K562 (cell line): Measurements from ENCODE around the gene PDE4D. TPM values are rescaled to one million over a fixed set of nuclear protein-coding genes. Genes with fewer than 3 reads are reported as not detected.

ENCODE experiments used
- ATAC-seq: fragments of 200-7000 bp; cut with Tn5 transposase; 3 replicates; pipeline ENCODE4 v1.9.1; 2020; ENCODE audit warnings: moderate library complexity
- BruUV-seq: library from RNA; stranded (reverse); fragments of 400-500 nt; replicated peaks from 2 replicates; lab custom pipeline; 2021; lab: Mats Ljungman, UMichigan
- CTCF ChIA-PET: fragments of 300-600 bp; formaldehyde crosslinking; extraction: SDS; loops from one replicate; lab custom pipeline; 2021; ENCODE audit warnings: low intra/inter-chr PET ratio; lab: Yijun Ruan, JAX
- POLR2A ChIA-PET: fragments of 300-600, 350-650 bp; sonication (Branson Sonifier 250); formaldehyde crosslinking; extraction: SDS; loops from one replicate; lab custom pipeline; 2021; ENCODE audit warnings: antibody characterized with exemption, inconsistent platforms; lab: Yijun Ruan, JAX
- DNase-seq, 4 experiments: peaks; one replicate each; pipeline versions ENCODE4 v3.0.0 to v3.0.0-alpha.2; 2011 to 2018; ENCODE audit warnings: low spot score in 3 of 4, mixed read lengths in 3 of 4; ENCODE audit errors: extremely low read depth in 1 of 4
- FAIRE-seq: peaks from 2 replicates; lab custom pipeline; 2011; peaks lifted over from hg19 to GRCh38; lab: Jason Lieb, UNC
- H2AFZ ChIP-seq: 2 replicates; pipeline ENCODE4 v1.6.0; 2011; ENCODE audit warnings: low read depth, low read length, control low read depth, inconsistent platforms
- H3K27ac ChIP-seq: fragments of 200-600 bp; 3 replicates; pipeline ENCODE4 v1.8.0; 2011; ENCODE audit warnings: low read depth, mild to moderate bottlenecking, control low read depth, inconsistent platforms, low read length, moderate library complexity, mixed read lengths; ENCODE audit errors: extremely low read depth
- H3K27me3 ChIP-seq, 2 experiments: fragments of 300-600 bp in 1 of 2; 2 replicates in 1 of 2; 3 replicates in 1 of 2; pipeline versions ENCODE4 v1.6.0 to v1.8.0; 2011; ENCODE audit warnings: inconsistent platforms in 2 of 2, low read length in 2 of 2, mild to moderate bottlenecking in 1 of 2, mixed read lengths in 1 of 2, moderate library complexity in 1 of 2; ENCODE audit not compliant: control insufficient read depth in 2 of 2, insufficient read depth in 2 of 2
- H3K36me3 ChIP-seq: fragments of 300-600 bp; 3 replicates; pipeline ENCODE4 v1.8.0; 2011; ENCODE audit warnings: mild to moderate bottlenecking, low read length, inconsistent platforms; ENCODE audit not compliant: control insufficient read depth, insufficient read depth
- H3K4me1 ChIP-seq, 2 experiments: fragments of 200-600 bp in 1 of 2; replicated peaks in 1 of 2; 2 replicates in 1 of 2; 3 replicates in 1 of 2; pipeline versions ENCODE4 v1.5.1 to v1.8.0; 2011; ENCODE audit warnings: inconsistent platforms in 2 of 2, low read length in 2 of 2, mild to moderate bottlenecking in 1 of 2, mixed read lengths in 1 of 2, moderate library complexity in 1 of 2; ENCODE audit not compliant: control insufficient read depth in 2 of 2, insufficient read depth in 2 of 2
- H3K4me2 ChIP-seq: 2 replicates; pipeline ENCODE4 v1.6.1; 2011; ENCODE audit warnings: low read length, control low read depth, inconsistent platforms, mixed read lengths; ENCODE audit not compliant: insufficient read depth
- H3K4me3 ChIP-seq: fragments of 200-600 bp; sonication (generic), shearing (Covaris generic); 2 replicates; pipeline ENCODE4 v1.5.1; 2016; ENCODE audit warnings: control low read depth, inconsistent platforms
- H3K79me2 ChIP-seq: fragments of 200-600 bp; 3 replicates; pipeline ENCODE4 v1.8.0; 2011; ENCODE audit warnings: low read length, inconsistent platforms; ENCODE audit not compliant: control insufficient read depth, insufficient read depth
- H3K9ac ChIP-seq, 2 experiments: 2 replicates each; pipeline versions ENCODE4 v1.6.0 to v1.6.1; 2011; ENCODE audit warnings: low read depth in 2 of 2, low read length in 2 of 2, control low read depth in 1 of 2, inconsistent platforms in 1 of 2, mild to moderate bottlenecking in 1 of 2, mixed read lengths in 1 of 2; ENCODE audit not compliant: insufficient read depth in 1 of 2
- H3K9me1 ChIP-seq: one replicate; pipeline ENCODE4 v1.6.0; 2011; ENCODE audit warnings: inconsistent platforms, mild to moderate bottlenecking, low read length, moderate library complexity; ENCODE audit not compliant: control insufficient read depth, insufficient read depth
- H3K9me3 ChIP-seq: replicated peaks from 2 replicates; pipeline ENCODE4 v1.5.1; 2011; ENCODE audit warnings: low read depth, low read length, inconsistent platforms; ENCODE audit not compliant: control insufficient read depth, insufficient read depth
- H4K20me1 ChIP-seq: replicated peaks from 2 replicates; pipeline ENCODE4 v1.6.1; 2011; ENCODE audit warnings: low read length, inconsistent platforms, mixed read lengths; ENCODE audit not compliant: control insufficient read depth, insufficient read depth
- FIP1L1 ChIP-seq: fragments of 200-400 bp; formaldehyde crosslinking; IDR thresholded peaks from 2 replicates; pipeline ENCODE4 v1.6.1; 2018; ENCODE audit warnings: mild to moderate bottlenecking, low read depth, low read length; ENCODE audit not compliant: poor library complexity, severe bottlenecking
- HNRNPL ChIP-seq: fragments of 200-400 bp; formaldehyde crosslinking; IDR thresholded peaks from 2 replicates; pipeline ENCODE4 v1.6.1; 2017; ENCODE audit warnings: low read depth, mild to moderate bottlenecking, low read length
- NR4A1 ChIP-seq, 2 experiments: fragments of 250-450 bp in 1 of 2; fragments of 450-650 bp in 1 of 2; sonication (Bioruptor Pico) in 1 of 2; IDR thresholded peaks; 2 replicates each; pipeline versions ENCODE4 v1.4.0 to v1.6.1; 2016 to 2020; ENCODE audit warnings: mild to moderate bottlenecking in 2 of 2, missing compliant biosample characterization in 1 of 2, missing genetic modification characterization in 1 of 2, moderate library complexity in 1 of 2
- RBM17 ChIP-seq: fragments of 200-400 bp; formaldehyde crosslinking; IDR thresholded peaks from 2 replicates; pipeline ENCODE4 v1.6.1; 2017; ENCODE audit warnings: low read depth, mild to moderate bottlenecking, low read length, borderline replicate concordance
- ZNF76 ChIP-seq: fragments of 250-450 bp; sonication (Bioruptor Pico); IDR thresholded peaks from 2 replicates; pipeline ENCODE4 v1.4.0; 2020; ENCODE audit warnings: mild to moderate bottlenecking, moderate library complexity, borderline replicate concordance
- WGBS: fragments of 100-300 bp; shearing (Covaris generic); methylation state at CpG from one replicate; pipeline ENCODE4 v1.1.6; 2016; ENCODE audit warnings: low coverage, mixed read lengths; ENCODE audit not compliant: insufficient coverage; ENCODE audit errors: missing lambda C conversion rate; 5-methylcytosine and 5-hydroxymethylcytosine counted together
- in situ Hi-C: fragments of 300-500 bp; cut with MboI; formaldehyde crosslinking; loops from 4 replicates; pipeline ENCODE4 v1.15.0; 2018; ENCODE audit warnings: inconsistent platforms, mixed read lengths
- intact Hi-C: fragments of 100-400 bp; cut with micrococcal nuclease; formaldehyde crosslinking; loops from 2 replicates; pipeline ENCODE4 v1.14.2; 2022
- polyA plus RNA-seq, 8 experiments: library from polyadenylated mRNA; depleted of rRNA in 4 of 8; stranded (reverse) in 5 of 8; unstranded in 3 of 8; fragments of >200 nt; fragmentation: Nextera tagmentation in 2 of 8; fragmentation: Illumina TruSeq in 1 of 8; extraction: Ambion mirVana in 2 of 8; extraction: Trizol in 1 of 8; gene quantifications; 2 replicates each; pipeline versions ENCODE4 v1.2.1 to v1.2.3, GENCODE V29; 2011 to 2014; ENCODE audit warnings: inconsistent platforms in 1 of 8, missing spikeins in 1 of 8
- total RNA-seq, 7 experiments: library from RNA; depleted of rRNA in 6 of 7; stranded (reverse); fragments of >200 nt in 6 of 7; fragmentation: Illumina TruSeq in 2 of 7; extraction: Trizol in 2 of 7; gene quantifications; 2 replicates each; pipeline versions ENCODE4 v1.2.1 to v1.2.3, GENCODE V29; 2011 to 2021; ENCODE audit warnings: low replicate concordance in 1 of 7

The PDE4D gene
- total and polyA plus RNA-seq, 9 of the 15 experiments (the other 6 are each of a cell fraction or from before 2014, with no cell fraction given): 0.04 to 0.46 (median 0.13) TPM

- no peaks in the 10 kb centered on the region for H3K79me2 ChIP-seq
- intact Hi-C loops: no loop called here
- H3K27me3 ChIP-seq: no peaks in the 10 kb centered on the region
- 2% methylated on average over 16 of the region's 17 CpGs for WGBS
- DNase-seq (no peak), ATAC-seq (no peak)
- no peaks in the 10 kb centered on the region for H3K4me1 ChIP-seq
- POLR2A ChIA-PET: no interaction called here
- H3K36me3 ChIP-seq: no peaks in the 10 kb centered on the region
- H3K4me2 ChIP-seq: no peak overlapping the region
- no peak for TF ChIP-seq ZNF76 (CRISPR knock-in tag)
- no peak for TF ChIP-seq RBM17
- TF ChIP-seq FIP1L1: no peak
- TF ChIP-seq NR4A1 (CRISPR knock-in tag; IDR thresholded peaks at IDR 0.05): no peak
- TF ChIP-seq NR4A1 (tag; IDR thresholded peaks at IDR 0.05): no peak
- no peak for TF ChIP-seq HNRNPL
- TF ChIP-seq, all 486 proteins: peak for 0
- Histone ChIP-seq H3K9me3 (no peaks in the 10 kb centered on the region), H3K4me3 (no peak overlapping the region), H3K9ac (no peak overlapping the region), H3K9me1 (no peaks in the 10 kb centered on the region), H4K20me1 (no peaks in the 10 kb centered on the region), H2AFZ (no peak overlapping the region), H3K27ac (no peak overlapping the region)
- FAIRE-seq: no peak
- in situ Hi-C loops: no loop called here
- CTCF ChIA-PET: no interaction called here
- no TSS peak for BruUV-seq
Measured at GRCh38 chr5:59587489-59588337, 305.8 kb downstream of the PDE4D start.
